Tibial nerve (tissue), 3 donors: ENCODE measurements around the gene PARP8.

Experiments used
- CTCF ChIP-seq, 5 experiments: fragments of 200-600 bp in 3 of 5; fragments of 450-650 bp in 2 of 5; sonication (generic) in 3 of 5; IDR thresholded peaks; one replicate each; pipeline ENCODE4 v1.5.1; 2016 to 2019; ENCODE audit warnings: antibody characterized with exemption in 5 of 5, mild to moderate bottlenecking in 3 of 5, moderate library complexity in 2 of 5
- POLR2A ChIP-seq, 2 donors: fragments of 450-650 bp; IDR thresholded peaks; one replicate each; pipeline ENCODE4 v1.6.1; 2017; ENCODE audit warnings: antibody characterized with exemption in 2 of 2, mild to moderate bottlenecking in 2 of 2, moderate library complexity in 2 of 2

- TF ChIP-seq POLR2A (IDR thresholded peaks at IDR 0.05) (no peak), CTCF (IDR thresholded peaks at IDR 0.05) (no peak)
Observed at GRCh38 chr5:50814556-50814955, 148.1 kb downstream of the PARP8 start.
